ENCODE measurements around the gene IRGC.

- TF ChIP-seq POLR2AphosphoS5 (IDR thresholded peaks at IDR 0.05): no peak
- TF ChIP-seq, protein P1, sequence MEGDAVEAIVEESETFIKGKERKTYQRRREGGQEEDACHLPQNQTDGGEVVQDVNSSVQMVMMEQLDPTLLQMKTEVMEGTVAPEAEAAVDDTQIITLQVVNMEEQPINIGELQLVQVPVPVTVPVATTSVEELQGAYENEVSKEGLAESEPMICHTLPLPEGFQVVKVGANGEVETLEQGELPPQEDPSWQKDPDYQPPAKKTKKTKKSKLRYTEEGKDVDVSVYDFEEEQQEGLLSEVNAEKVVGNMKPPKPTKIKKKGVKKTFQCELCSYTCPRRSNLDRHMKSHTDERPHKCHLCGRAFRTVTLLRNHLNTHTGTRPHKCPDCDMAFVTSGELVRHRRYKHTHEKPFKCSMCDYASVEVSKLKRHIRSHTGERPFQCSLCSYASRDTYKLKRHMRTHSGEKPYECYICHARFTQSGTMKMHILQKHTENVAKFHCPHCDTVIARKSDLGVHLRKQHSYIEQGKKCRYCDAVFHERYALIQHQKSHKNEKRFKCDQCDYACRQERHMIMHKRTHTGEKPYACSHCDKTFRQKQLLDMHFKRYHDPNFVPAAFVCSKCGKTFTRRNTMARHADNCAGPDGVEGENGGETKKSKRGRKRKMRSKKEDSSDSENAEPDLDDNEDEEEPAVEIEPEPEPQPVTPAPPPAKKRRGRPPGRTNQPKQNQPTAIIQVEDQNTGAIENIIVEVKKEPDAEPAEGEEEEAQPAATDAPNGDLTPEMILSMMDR (IDR thresholded peaks at IDR 0.05): no peak
- no peak for TF ChIP-seq POLR2A (IDR thresholded peaks at IDR 0.05)
These were observed 5.7 kb downstream of the IRGC start for GRCh38 chr19:43721469-43722048.
